H1 (cell line): ENCODE data around the gene CPM. TPM values are rescaled to one million over a fixed set of nuclear protein-coding genes. Genes with fewer than 3 reads are reported as not detected.

Experiments used
- CTCF ChIA-PET: fragments of 300-600 bp; sonication (Branson Sonifier 250); formaldehyde crosslinking; loops from one replicate; lab custom pipeline; 2021; ENCODE audit not compliant: partially characterized antibody; lab: Charles Lee
- POLR2A ChIA-PET: fragments of 300-600 bp; sonication (Branson Sonifier 250); formaldehyde crosslinking; loops from one replicate; lab custom pipeline; 2021; ENCODE audit warnings: inconsistent platforms; ENCODE audit not compliant: partially characterized antibody; lab: Charles Lee
- DNase-seq, 2 experiments: peaks; one replicate each; pipeline versions ENCODE4 v3.0.0 to v3.0.0-alpha.2; 2010 to 2022; ENCODE audit warnings: low spot score in 2 of 2, low read depth in 1 of 2, mixed read lengths in 1 of 2
- FAIRE-seq: peaks from 2 replicates; lab custom pipeline; 2011; peaks lifted over from hg19 to GRCh38; lab: Jason Lieb, UNC
- H2AFZ ChIP-seq: 2 replicates; pipeline ENCODE4 v1.8.1; 2012; ENCODE audit warnings: low read length, inconsistent platforms
- H2AK5ac ChIP-seq: 2 replicates; pipeline ENCODE4 v1.6.1; 2013; ENCODE audit warnings: low read depth, low read length
- H2BK120ac ChIP-seq: replicated peaks from 2 replicates; pipeline ENCODE3; 2013; ENCODE audit warnings: low read depth, low read length, inconsistent platforms
- H2BK12ac ChIP-seq: 2 replicates; pipeline ENCODE4 v1.6.1; 2013; ENCODE audit warnings: low read depth, low read length
- H2BK15ac ChIP-seq: 2 replicates; pipeline ENCODE4 v1.6.1; 2013; ENCODE audit warnings: low read length
- H2BK20ac ChIP-seq: 2 replicates; pipeline ENCODE4 v1.6.1; 2013; ENCODE audit warnings: low read length
- H2BK5ac ChIP-seq: 2 replicates; pipeline ENCODE4 v1.6.1; 2013; ENCODE audit warnings: low read depth, low read length
- H3K14ac ChIP-seq: 2 replicates; pipeline ENCODE4 v1.6.1; 2013; ENCODE audit warnings: inconsistent platforms; ENCODE audit not compliant: insufficient read length
- H3K18ac ChIP-seq: 2 replicates; pipeline ENCODE4 v1.6.1; 2013; ENCODE audit warnings: low read length; ENCODE audit errors: extremely low read depth
- H3K23ac ChIP-seq: 2 replicates; pipeline ENCODE4 v1.6.1; 2013; ENCODE audit warnings: inconsistent platforms; ENCODE audit not compliant: insufficient read length
- H3K23me2 ChIP-seq: 2 replicates; pipeline ENCODE4 v1.6.1; 2013; ENCODE audit warnings: low read depth, low read length
- H3K27ac ChIP-seq: 2 replicates; pipeline ENCODE4 v1.6.1; 2011; ENCODE audit warnings: low read depth, low read length, inconsistent platforms
- H3K27me3 ChIP-seq, 4 experiments: replicated peaks in 1 of 4; 1 replicate in 1 of 4; 2 replicates in 3 of 4; pipeline versions ENCODE4 v1.6.1 to v1.8.1; 2011 to 2013; ENCODE audit warnings: low read length in 3 of 4, mild to moderate bottlenecking in 3 of 4, inconsistent platforms in 2 of 4, mixed read lengths in 2 of 4, moderate library complexity in 1 of 4; ENCODE audit not compliant: control insufficient read depth in 3 of 4, insufficient read depth in 3 of 4; ENCODE audit errors: extremely low read depth in 1 of 4
- H3K36me3 ChIP-seq, 4 experiments: 2 replicates each; pipeline versions ENCODE4 v1.6.1 to v1.8.1; 2011 to 2013; ENCODE audit warnings: mild to moderate bottlenecking in 4 of 4, low read length in 3 of 4, moderate library complexity in 2 of 4, control low read depth in 1 of 4, inconsistent platforms in 1 of 4; ENCODE audit not compliant: insufficient read depth in 4 of 4, control insufficient read depth in 2 of 4
- H3K4ac ChIP-seq: replicated peaks from 2 replicates; pipeline ENCODE3; 2013; ENCODE audit warnings: low read length, low read depth, mixed read lengths, inconsistent platforms; ENCODE audit not compliant: insufficient read length
- H3K4me1 ChIP-seq, 4 experiments: replicated peaks in 1 of 4; 1 replicate in 1 of 4; 2 replicates in 3 of 4; pipeline versions ENCODE4 v1.6.1 to v1.8.1; 2011 to 2013; ENCODE audit warnings: low read length in 3 of 4, inconsistent platforms in 2 of 4, mixed read lengths in 1 of 4; ENCODE audit not compliant: insufficient read depth in 4 of 4, control insufficient read depth in 3 of 4
- H3K4me2 ChIP-seq, 2 experiments: 2 replicates each; pipeline versions ENCODE4 v1.6.1 to v1.8.1; 2011 to 2013; ENCODE audit warnings: low read depth in 2 of 2, low read length in 2 of 2, control low read depth in 1 of 2, inconsistent platforms in 1 of 2, mild to moderate bottlenecking in 1 of 2; ENCODE audit not compliant: insufficient read depth in 1 of 2
- H3K4me3 ChIP-seq, 4 experiments: fragments of 200-600, 300-600 bp in 1 of 4; sonication (generic), shearing (Covaris generic), sonication (Bioruptor Twin) in 1 of 4; 2 replicates each; pipeline versions ENCODE4 v1.5.1 to v1.8.1; 2011 to 2016; ENCODE audit warnings: low read length in 4 of 4, low read depth in 3 of 4, control low read depth in 2 of 4, inconsistent platforms in 2 of 4, mild to moderate bottlenecking in 2 of 4, mixed read lengths in 1 of 4, moderate library complexity in 1 of 4; ENCODE audit not compliant: insufficient read depth in 2 of 4; ENCODE audit errors: extremely low read depth in 1 of 4
- H3K56ac ChIP-seq: replicated peaks from 2 replicates; pipeline ENCODE3; 2013; ENCODE audit warnings: low read depth, mild to moderate bottlenecking, mixed read lengths, low read length, inconsistent platforms; ENCODE audit not compliant: insufficient read length
- H3K79me1 ChIP-seq: 2 replicates; pipeline ENCODE4 v1.6.1; 2013; ENCODE audit warnings: low read depth, low read length, control low read depth
- H3K79me2 ChIP-seq, 2 experiments: 2 replicates each; pipeline versions ENCODE4 v1.6.1 to v1.8.1; 2012 to 2013; ENCODE audit warnings: low read length in 2 of 2, mild to moderate bottlenecking in 2 of 2, inconsistent platforms in 1 of 2; ENCODE audit not compliant: insufficient read depth in 2 of 2, control insufficient read depth in 1 of 2
- H3K9ac ChIP-seq, 4 experiments: replicated peaks in 1 of 4; 1 replicate in 1 of 4; 2 replicates in 3 of 4; pipeline versions ENCODE4 v1.6.1 to v1.8.1; 2011 to 2013; ENCODE audit warnings: low read depth in 3 of 4, low read length in 3 of 4, control low read depth in 2 of 4, mild to moderate bottlenecking in 2 of 4, moderate library complexity in 2 of 4, inconsistent platforms in 1 of 4; ENCODE audit errors: extremely low read depth in 1 of 4
- H3K9me3 ChIP-seq, 2 experiments: 2 replicates each; pipeline versions ENCODE4 v1.6.1 to v1.8.1; 2012 to 2013; ENCODE audit warnings: mild to moderate bottlenecking in 2 of 2, moderate library complexity in 2 of 2, control low read depth in 1 of 2, inconsistent platforms in 1 of 2, low read depth in 1 of 2, low read length in 1 of 2, mixed read lengths in 1 of 2; ENCODE audit not compliant: insufficient read depth in 2 of 2
- H4K20me1 ChIP-seq, 2 experiments: replicated peaks in 1 of 2; 2 replicates each; pipeline versions ENCODE3 to v1.8.1; 2011 to 2013; ENCODE audit warnings: inconsistent platforms in 2 of 2, low read length in 2 of 2, mild to moderate bottlenecking in 1 of 2; ENCODE audit not compliant: insufficient read depth in 2 of 2, control insufficient read depth in 1 of 2
- H4K5ac ChIP-seq: 2 replicates; pipeline ENCODE4 v1.6.1; 2013; ENCODE audit warnings: low read length, low read depth, mixed read lengths, inconsistent platforms; ENCODE audit not compliant: insufficient read length
- H4K8ac ChIP-seq: 2 replicates; pipeline ENCODE4 v1.8.0; 2013; ENCODE audit warnings: mild to moderate bottlenecking, moderate library complexity, low read length, inconsistent platforms; ENCODE audit not compliant: insufficient read depth; ENCODE audit errors: extremely low read depth
- H4K91ac ChIP-seq: replicated peaks from 2 replicates; pipeline ENCODE3; 2013; ENCODE audit warnings: low read length, mixed read lengths, inconsistent platforms; ENCODE audit not compliant: insufficient read length
- CHD1 ChIP-seq: IDR thresholded peaks from 2 replicates; pipeline ENCODE4 v1.6.1; 2012; ENCODE audit warnings: low read depth, low read length, improper control_type of control experiment
- CTBP2 ChIP-seq: IDR thresholded peaks from 2 replicates; pipeline ENCODE4 v1.7.0; 2011; ENCODE audit warnings: borderline replicate concordance, mild to moderate bottlenecking, moderate library complexity, mixed read lengths, low read length; ENCODE audit not compliant: insufficient read depth, insufficient read length
- KDM5A ChIP-seq: fragments of 200-600 bp; IDR thresholded peaks from 2 replicates; pipeline ENCODE4 v1.7.1; 2012; ENCODE audit warnings: mild to moderate bottlenecking, low read length, inconsistent platforms, mixed read lengths
- NANOG ChIP-seq: IDR thresholded peaks from 2 replicates; pipeline ENCODE4 v1.6.1; 2011; ENCODE audit warnings: low read length, low read depth, mild to moderate bottlenecking, inconsistent platforms; ENCODE audit not compliant: insufficient read depth, poor library complexity, severe bottlenecking
- RAD21 ChIP-seq, 2 experiments: IDR thresholded peaks in 1 of 2; conservative IDR thresholded peaks in 1 of 2; 2 replicates each; pipeline ENCODE4 v1.6.1; 2011; ENCODE audit warnings: low read depth in 2 of 2, low read length in 2 of 2, improper control_type of control experiment in 1 of 2, inconsistent platforms in 1 of 2, mild to moderate bottlenecking in 1 of 2, moderate library complexity in 1 of 2
- SP2 ChIP-seq: IDR thresholded peaks from 2 replicates; pipeline ENCODE4 v1.6.1; 2012; ENCODE audit warnings: mild to moderate bottlenecking, low read length, inconsistent platforms
- WGBS, 2 experiments: shearing (Covaris generic) in 1 of 2; methylation state at CpG; one replicate each; pipeline versions ENCODE4 v1.1.6 to v1.1.7; 2013 to 2015; ENCODE audit warnings: low lambda C conversion rate in 2 of 2, mixed read lengths in 2 of 2, inconsistent platforms in 1 of 2, low coverage in 1 of 2, missing lambda C conversion rate in 1 of 2; ENCODE audit not compliant: insufficient replicate concordance in 2 of 2, insufficient coverage in 1 of 2, insufficient read length in 1 of 2; ENCODE audit errors: extremely low coverage in 1 of 2, missing lambda C conversion rate in 1 of 2; 5-methylcytosine and 5-hydroxymethylcytosine counted together
- polyA plus RNA-seq, 7 experiments: library from polyadenylated mRNA; depleted of rRNA in 3 of 7; stranded (reverse) in 5 of 7; unstranded in 2 of 7; fragments of >200 nt in 5 of 7; fragments of 200-250 nt in 2 of 7; gene quantifications; 1 replicate in 5 of 7; 2 replicates in 1 of 7; 4 replicates in 1 of 7; pipeline versions ENCODE4 v1.2.1 to v1.2.3, GENCODE V29; 2011 to 2013; ENCODE audit warnings: missing spikeins in 2 of 7, mixed read lengths in 2 of 7
- total RNA-seq: library from RNA; stranded (reverse); fragmentation: NEBNext Ultra II Directional; extraction: Animal tissue kit (Norgen Biotek cat#: 25700); gene quantifications from 2 replicates; pipeline ENCODE4 v1.2.1, GENCODE V29; 2021
- TF ChIP-seq, protein P1 (sequence below): IDR thresholded peaks from 2 replicates; pipeline ENCODE4 v1.6.1; 2011; ENCODE audit warnings: low read depth, mild to moderate bottlenecking, low read length; ENCODE audit not compliant: insufficient read depth
- TF ChIP-seq, protein P2 (sequence below): IDR thresholded peaks from 2 replicates; pipeline ENCODE4 v1.6.1; 2011; ENCODE audit warnings: low read length, improper control_type of control experiment

The CPM gene
- total and polyA plus RNA-seq, 2 of the 8 experiments (the other 6 are each of a cell fraction or from before 2014, with no cell fraction given), result 0.33 to 3.1 TPM

DNA sequence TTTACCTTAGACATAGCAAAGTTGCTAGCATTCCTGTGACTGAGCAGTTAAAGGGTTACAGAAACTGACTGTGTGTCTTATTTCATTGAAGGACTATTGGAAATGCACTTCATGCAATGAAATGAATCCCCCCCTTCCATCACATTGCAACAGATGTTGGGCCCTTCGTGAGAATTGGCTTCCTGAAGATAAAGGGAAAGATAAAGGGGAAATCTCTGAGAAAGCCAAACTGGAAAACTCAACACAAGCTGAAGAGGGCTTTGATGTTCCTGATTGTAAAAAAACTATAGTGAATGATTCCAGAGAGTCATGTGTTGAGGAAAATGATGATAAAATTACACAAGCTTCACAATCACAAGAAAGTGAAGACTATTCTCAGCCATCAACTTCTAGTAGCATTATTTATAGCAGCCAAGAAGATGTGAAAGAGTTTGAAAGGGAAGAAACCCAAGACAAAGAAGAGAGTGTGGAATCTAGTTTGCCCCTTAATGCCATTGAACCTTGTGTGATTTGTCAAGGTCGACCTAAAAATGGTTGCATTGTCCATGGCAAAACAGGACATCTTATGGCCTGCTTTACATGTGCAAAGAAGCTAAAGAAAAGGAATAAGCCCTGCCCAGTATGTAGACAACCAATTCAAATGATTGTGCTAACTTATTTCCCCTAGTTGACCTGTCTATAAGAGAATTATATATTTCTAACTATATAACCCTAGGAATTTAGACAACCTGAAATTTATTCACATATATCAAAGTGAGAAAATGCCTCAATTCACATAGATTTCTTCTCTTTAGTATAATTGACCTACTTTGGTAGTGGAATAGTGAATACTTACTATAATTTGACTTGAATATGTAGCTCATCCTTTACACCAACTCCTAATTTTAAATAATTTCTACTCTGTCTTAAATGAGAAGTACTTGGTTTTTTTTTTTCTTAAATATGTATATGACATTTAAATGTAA lies 93.5 kb downstream of the CPM start:
- H3K36me3 ChIP-seq, result peaks cover 21 to 90% (median 61%) of the 10 kb centered on the region in 4 experiments
- TF ChIP-seq NANOG (no peak), RAD21 (IDR thresholded peaks at IDR 0.05 in 1 of 2, conservative IDR thresholded peaks at IDR 0.05 in 1 of 2; ENCODE audit: low read depth in 2 of 2, low read length in 2 of 2) (no peak), CTBP2 (no peak), KDM5A (no peak), SP2 (no peak), CHD1 (no peak)
- TF ChIP-seq, protein P1, sequence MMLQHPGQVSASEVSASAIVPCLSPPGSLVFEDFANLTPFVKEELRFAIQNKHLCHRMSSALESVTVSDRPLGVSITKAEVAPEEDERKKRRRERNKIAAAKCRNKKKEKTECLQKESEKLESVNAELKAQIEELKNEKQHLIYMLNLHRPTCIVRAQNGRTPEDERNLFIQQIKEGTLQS, result no peak
- TF ChIP-seq, protein P2, sequence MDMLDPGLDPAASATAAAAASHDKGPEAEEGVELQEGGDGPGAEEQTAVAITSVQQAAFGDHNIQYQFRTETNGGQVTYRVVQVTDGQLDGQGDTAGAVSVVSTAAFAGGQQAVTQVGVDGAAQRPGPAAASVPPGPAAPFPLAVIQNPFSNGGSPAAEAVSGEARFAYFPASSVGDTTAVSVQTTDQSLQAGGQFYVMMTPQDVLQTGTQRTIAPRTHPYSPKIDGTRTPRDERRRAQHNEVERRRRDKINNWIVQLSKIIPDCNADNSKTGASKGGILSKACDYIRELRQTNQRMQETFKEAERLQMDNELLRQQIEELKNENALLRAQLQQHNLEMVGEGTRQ, result no peak

More for the DNA sequence above, 93.5 kb downstream of the CPM start:
- H3K56ac ChIP-seq, result no peak overlapping the region
- H3K79me2 ChIP-seq, result 0 out of 4 replicates have a peak, but pooled peaks cover 0 to 4% of the 10 kb centered on the region in 2 experiments
- no peak overlapping the region for H4K5ac ChIP-seq
- H2BK5ac ChIP-seq, result no peak overlapping the region
- no peak overlapping the region for H3K4ac ChIP-seq
- H3K23ac ChIP-seq, result no peak overlapping the region
- H4K91ac ChIP-seq, result no peak overlapping the region
- H2BK15ac ChIP-seq, result no peak overlapping the region
- no peaks in the 10 kb centered on the region for H3K79me1 ChIP-seq
- H3K14ac ChIP-seq, result no peak overlapping the region
- H3K27ac ChIP-seq, result no peak overlapping the region
- FAIRE-seq (no peak), DNase-seq (no peak)
- H2AK5ac ChIP-seq, result no peak overlapping the region
- no peak overlapping the region for H2AFZ ChIP-seq
- CTCF ChIA-PET, result interaction anchor here (0.6 to 1.8 kb wide), 2 partner anchors 9 to 77 kb away, joined by 3 to 14 read pairs; no protein-coding TSS in a partner anchor
- H3K23me2 ChIP-seq, result no peaks in the 10 kb centered on the region
- H3K9me3 ChIP-seq, result no peaks in the 10 kb centered on the region
- H3K9ac ChIP-seq, result no peak overlapping the region
- H4K8ac ChIP-seq, result no peak overlapping the region
- no peak overlapping the region for H2BK120ac ChIP-seq
- no peak overlapping the region for H2BK12ac ChIP-seq
- POLR2A ChIA-PET, result interaction anchor here (0.6 to 1.2 kb wide), 5 partner anchors 9 to 101 kb away, joined by 3 to 5 read pairs (median 3); partner anchors contain the start of gene MDM2
- H3K4me1 ChIP-seq, result peaks cover 0 to 5% (median 1%) of the 10 kb centered on the region in 4 experiments; a peak in 1 of 7 replicates
- WGBS, 2 experiments, result 88% methylated on average over 2 of the region's 2 CpGs; no CpG with 5 or more reads in 1 of the 2 experiments
- peaks cover 4 to 5% of the 10 kb centered on the region in 2 experiments for H4K20me1 ChIP-seq
- H3K4me2 ChIP-seq, result no peak overlapping the region
- H3K4me3 ChIP-seq, result no peak overlapping the region
- H2BK20ac ChIP-seq, result no peak overlapping the region
- no peak overlapping the region for H3K18ac ChIP-seq
- no peaks in the 10 kb centered on the region for H3K27me3 ChIP-seq
